Measurements from ENCODE around the gene ACADSB. TPM values are rescaled to one million over a fixed set of nuclear protein-coding genes. Genes with fewer than 3 reads are reported as not detected.

The ACADSB gene
- polyA plus RNA-seq, 3 donors = 25.3 to 26.5 (median 25.9) TPM

DNA sequence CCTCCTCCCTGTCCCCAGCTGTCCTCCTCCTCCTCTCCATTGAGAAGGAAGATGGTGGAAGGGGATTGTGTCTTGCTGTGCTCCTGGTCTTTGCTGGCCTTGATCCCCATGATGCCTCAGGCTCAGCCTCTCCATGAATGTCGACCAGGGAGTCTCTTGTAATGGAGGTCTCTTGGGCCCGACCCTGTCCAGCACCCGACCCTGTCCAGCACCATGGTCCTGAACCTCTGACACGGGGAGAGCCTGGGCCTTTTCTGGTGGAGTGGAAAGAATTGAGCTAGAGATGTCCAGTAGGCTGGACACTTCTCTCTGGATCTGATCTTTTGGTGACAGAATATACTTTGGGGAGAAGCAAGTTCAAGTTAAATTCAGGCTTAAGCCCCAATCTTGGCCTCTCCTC lies 84.7 kb downstream of the ACADSB start:
- DNase-seq (ENCODE audit: low read depth in 3 of 3, low spot score in 2 of 3) = no peak

DNA sequence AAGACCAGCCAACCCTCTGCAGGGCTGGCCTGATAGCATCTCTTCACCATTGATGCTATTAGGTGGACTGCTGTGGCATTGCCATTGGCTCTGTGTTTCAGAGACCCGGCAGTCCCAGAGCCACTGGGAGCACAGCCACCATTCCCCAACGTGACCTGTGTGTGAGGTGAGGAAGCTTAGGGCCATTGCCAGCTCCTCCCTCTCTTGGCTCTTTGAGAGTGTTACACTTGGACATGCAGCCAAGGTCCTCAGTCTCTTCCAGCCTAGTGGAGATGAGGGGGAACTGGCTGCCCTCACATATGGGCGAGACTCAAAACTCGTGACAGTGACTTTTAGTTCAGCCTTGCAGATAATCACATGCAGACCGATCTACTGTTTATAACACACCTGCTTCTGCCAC lies 87.6 kb downstream of the ACADSB start:
- DNase-seq (ENCODE audit: low read depth in 3 of 3, low spot score in 2 of 3) = no peak

DNA sequence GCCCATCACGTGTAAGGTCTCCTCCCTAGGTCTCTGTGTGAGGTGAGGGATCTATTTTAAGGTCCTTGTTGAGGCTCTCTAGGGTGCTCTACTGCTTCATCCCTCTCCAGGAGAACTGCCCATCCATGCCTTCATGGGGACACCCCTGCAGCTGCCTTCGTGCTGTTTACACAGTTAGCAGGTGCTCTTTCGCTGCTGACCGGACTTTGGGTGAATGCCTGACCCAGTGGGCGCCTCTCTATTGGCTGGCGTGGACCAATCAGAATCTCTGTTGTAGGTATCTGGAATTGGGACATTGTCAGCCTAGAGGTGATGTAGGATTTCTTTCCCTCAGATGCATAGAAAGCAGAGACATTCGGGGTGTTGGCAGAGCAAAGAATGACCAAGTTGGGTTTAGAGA lies 88.2 kb downstream of the ACADSB start:
- DNase-seq (ENCODE audit: low read depth in 3 of 3, low spot score in 2 of 3) = no peak

DNA sequence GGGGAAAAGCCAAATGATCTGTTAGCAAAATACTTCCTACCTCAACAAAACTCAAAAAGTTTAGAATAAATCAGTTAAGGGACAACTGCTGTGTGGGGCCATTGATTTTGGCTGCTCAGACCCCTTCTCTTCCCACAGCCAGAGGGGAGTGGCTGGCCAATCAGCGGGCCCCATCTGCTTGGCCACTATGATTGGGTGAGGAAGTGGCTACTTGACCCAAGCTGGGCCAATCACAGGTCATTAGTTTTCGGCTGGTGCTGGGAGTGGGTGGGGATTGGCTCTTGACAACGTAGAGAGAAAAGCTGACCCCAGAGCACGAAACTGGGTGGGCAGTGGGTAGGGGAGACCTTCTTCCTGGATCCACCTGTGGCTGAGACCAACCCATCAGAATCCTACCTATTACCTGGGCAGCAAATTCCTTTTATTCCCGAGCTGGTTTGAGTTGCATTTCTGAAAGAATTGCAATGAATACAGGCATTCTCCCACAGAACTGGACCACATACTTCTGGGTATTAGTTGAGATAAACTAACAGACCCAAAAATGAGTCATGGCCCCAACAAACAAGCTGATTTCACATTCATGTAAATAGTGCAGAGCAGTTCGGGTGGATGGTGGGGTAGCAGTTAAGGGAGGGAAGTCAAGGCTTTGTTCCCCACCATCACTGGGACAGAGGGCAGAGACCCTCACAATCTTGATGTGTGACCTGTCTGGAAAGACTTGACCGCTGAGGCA lies 91.4 kb downstream of the ACADSB start:
- no peak for DNase-seq (ENCODE audit: low read depth in 3 of 3, low spot score in 2 of 3)

DNA sequence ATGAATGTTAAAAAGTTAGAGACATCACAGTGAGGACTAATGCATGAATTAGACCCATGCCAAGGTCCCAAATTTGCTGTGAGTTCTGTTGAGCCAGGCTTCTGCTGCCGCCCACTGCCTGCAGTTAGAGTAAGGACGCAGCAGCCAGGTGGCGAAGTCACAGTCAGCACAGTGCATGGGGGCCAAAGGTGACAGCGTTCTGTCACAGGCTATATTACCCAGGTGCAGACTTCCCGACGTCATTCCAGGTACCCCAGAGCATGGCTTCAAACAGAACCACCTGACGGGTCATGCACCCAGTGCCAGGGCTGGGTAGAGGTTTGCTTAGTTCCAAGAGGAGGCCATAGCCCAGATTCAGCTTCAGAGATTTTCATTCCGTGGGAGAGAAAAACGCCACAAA lies 93.1 kb downstream of the ACADSB start:
- no peak for DNase-seq (ENCODE audit: low read depth in 3 of 3, low spot score in 2 of 3)

DNA sequence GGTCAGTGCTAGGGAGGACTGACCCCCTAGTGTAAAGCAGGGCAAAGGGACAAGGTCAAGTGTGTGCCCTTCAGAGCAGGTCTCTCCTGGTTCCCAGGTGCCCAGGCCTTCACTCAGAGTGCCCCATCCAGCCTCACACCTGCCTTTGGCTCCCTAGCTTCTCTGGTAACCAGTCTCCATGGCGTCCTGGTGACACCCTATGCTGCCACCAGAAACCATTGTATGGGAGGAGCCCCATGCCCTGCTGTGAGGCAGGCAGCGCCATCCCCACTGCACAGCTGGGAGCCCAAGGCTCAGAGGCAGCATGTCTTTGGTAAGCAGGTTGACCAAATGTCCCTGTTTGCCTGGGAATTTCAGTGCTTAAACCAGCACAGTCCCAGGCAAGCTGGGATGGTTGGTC lies 93.9 kb downstream of the ACADSB start:
- no peak for DNase-seq (ENCODE audit: low read depth in 3 of 3, low spot score in 2 of 3)

DNA sequence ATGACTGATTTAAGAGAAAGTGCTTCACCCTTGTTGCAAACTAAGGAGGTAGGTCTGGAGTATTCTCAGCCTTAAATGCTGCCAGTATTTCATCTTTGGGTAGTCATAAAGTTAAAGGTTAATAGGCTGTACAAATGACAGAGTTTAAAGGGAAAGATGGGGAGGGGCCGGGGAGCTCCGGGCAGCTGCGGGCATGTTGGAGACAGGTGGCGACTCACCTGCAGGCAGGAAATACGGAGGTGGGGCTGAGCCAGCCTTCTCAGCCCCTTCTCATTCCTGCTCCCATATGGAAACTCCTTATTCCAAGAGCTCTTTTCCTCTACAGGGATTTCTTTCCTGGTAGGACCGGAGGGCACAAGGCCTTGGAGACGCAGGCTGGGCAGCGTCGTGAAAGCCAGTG lies 95.1 kb downstream of the ACADSB start:
- DNase-seq (ENCODE audit: low read depth in 3 of 3, low spot score in 2 of 3) = no peak

Other genes starting within 250 kb of the ACADSB start
- gene CUZD1, start 163.1 kb upstream of the ACADSB start, polyA plus RNA-seq (ENCODE audit: insufficient read length in 3 of 3) = 1 to 10 TPM; 1.4 to 2.3 (median 1.6) TPM
- gene FAM24B, start 129.4 kb upstream of the ACADSB start, polyA plus RNA-seq (ENCODE audit: insufficient read length in 3 of 3) = 1 to 10 TPM; 3.2 to 7.2 (median 3.8) TPM
- not detected for gene FAM24A, start 98.4 kb upstream of the ACADSB start, polyA plus RNA-seq (ENCODE audit: insufficient read length in 3 of 3)
- gene C10orf88, start 54.8 kb upstream of the ACADSB start, polyA plus RNA-seq (ENCODE audit: insufficient read length in 3 of 3) = 10 to 100 TPM; 18.2 to 21.2 (median 21.0) TPM
- gene PSTK, start 28.6 kb upstream of the ACADSB start, polyA plus RNA-seq (ENCODE audit: insufficient read length in 3 of 3) = 10 to 100 TPM in 1 of 3 donors, 1 to 10 TPM in 2; 8.7 to 11.8 (median 9.2) TPM
- 10 to 100 TPM; 18.7 to 22.5 (median 21.3) TPM for gene IKZF5, start 211 bp upstream of the ACADSB start, polyA plus RNA-seq (ENCODE audit: insufficient read length in 3 of 3)
- gene HMX3, start 127.0 kb downstream of the ACADSB start, polyA plus RNA-seq (ENCODE audit: insufficient read length in 3 of 3) = not detected
- gene HMX2, start 139.1 kb downstream of the ACADSB start, polyA plus RNA-seq (ENCODE audit: insufficient read length in 3 of 3) = 1 to 10 TPM; 1.4 to 1.6 (median 1.4) TPM
- gene BUB3, start 145.4 kb downstream of the ACADSB start, polyA plus RNA-seq (ENCODE audit: insufficient read length in 3 of 3) = 100 to 1,000 TPM; 120 to 123 (median 122) TPM